Subcutaneous abdominal adipose tissue (tissue), 5 donors: Measurements from ENCODE around the gene ABCB10.
A peak's percentile ranks its signal among the peaks of the same experiment; 100 is the strongest.
"Not testable (repeated sequence)": the region's sequence is repeated elsewhere in the genome, so short reads cannot be mapped to it uniquely, and the experiment has no call there.

Source experiments
- H3K27ac ChIP-seq: one replicate; pipeline ENCODE4 v1.7.0; 2013; ENCODE audit warnings: low read depth, mild to moderate bottlenecking, inconsistent platforms, low read length, moderate library complexity
- H3K27me3 ChIP-seq, 5 donors: one replicate each; pipeline ENCODE4 v1.7.0; 2013; ENCODE audit warnings: low read length in 5 of 5, inconsistent platforms in 1 of 5; ENCODE audit not compliant: control insufficient read depth in 5 of 5, insufficient read depth in 4 of 5
- H3K36me3 ChIP-seq, 5 donors: one replicate each; pipeline ENCODE4 v1.7.0; 2013; ENCODE audit warnings: low read length in 5 of 5; ENCODE audit not compliant: control insufficient read depth in 5 of 5, insufficient read depth in 5 of 5
- H3K4me1 ChIP-seq, 5 donors: one replicate each; pipeline ENCODE4 v1.7.0; 2013; ENCODE audit warnings: low read length in 5 of 5, mild to moderate bottlenecking in 3 of 5, moderate library complexity in 1 of 5; ENCODE audit not compliant: control insufficient read depth in 5 of 5, insufficient read depth in 5 of 5
- H3K4me3 ChIP-seq, 5 donors: one replicate each; pipeline ENCODE4 v1.7.0; 2013; ENCODE audit warnings: low read length in 5 of 5, low read depth in 1 of 5
- H3K9ac ChIP-seq, 5 donors: one replicate each; pipeline ENCODE4 v1.7.0; 2013; ENCODE audit warnings: low read length in 5 of 5, mild to moderate bottlenecking in 4 of 5, moderate library complexity in 3 of 5
- H3K9me3 ChIP-seq, 5 donors: one replicate each; pipeline ENCODE4 v1.7.0; 2013; ENCODE audit warnings: low read length in 5 of 5; ENCODE audit not compliant: control insufficient read depth in 5 of 5
- donor health status: healthy.
- donor health status: healthy.
- donor health status: healthy.
- donor health status: healthy.
- donor health status: healthy.

The ABCB10 gene

GRCh38 chr1:229538945-229539344 is 19.6 kb downstream of the ABCB10 start:
- Histone ChIP-seq H3K27ac (no peak overlapping the region), H3K9ac (no peak overlapping the region), H3K4me3 (no peak overlapping the region), H3K9me3 (no peaks in the 10 kb centered on the region), H3K4me1 (no peaks in the 10 kb centered on the region), H3K36me3 (peaks cover 34 to 78% (median 61%) of the 10 kb centered on the region in 5 donors), H3K27me3 (no peaks in the 10 kb centered on the region)

GRCh38 chr1:229537894-229538293 is 20.6 kb downstream of the ABCB10 start:
- H3K9ac ChIP-seq = no peak overlapping the region
- H3K27ac ChIP-seq = no peak overlapping the region
- H3K36me3 ChIP-seq = peaks cover 39 to 77% (median 62%) of the 10 kb centered on the region in 5 donors
- H3K4me1 ChIP-seq = no peaks in the 10 kb centered on the region
- no peaks in the 10 kb centered on the region for H3K27me3 ChIP-seq
- H3K9me3 ChIP-seq = no peaks in the 10 kb centered on the region
- H3K4me3 ChIP-seq = no peak overlapping the region

GRCh38 chr1:229536982-229537381 is 21.5 kb downstream of the ABCB10 start:
- Histone ChIP-seq H3K9ac (no peak overlapping the region), H3K36me3 (peaks cover 39 to 78% (median 61%) of the 10 kb centered on the region in 5 donors), H3K27ac (no peak overlapping the region)

GRCh38 chr1:229535230-229535629 is 23.3 kb downstream of the ABCB10 start:
- Histone ChIP-seq H3K4me3 (no peak overlapping the region), H3K27me3 (no peaks in the 10 kb centered on the region), H3K36me3 (peaks cover 36 to 87% (median 74%) of the 10 kb centered on the region in 5 donors), H3K27ac (no peak overlapping the region), H3K9ac (no peak overlapping the region), H3K4me1 (no peaks in the 10 kb centered on the region), H3K9me3 (no peaks in the 10 kb centered on the region)

More at GRCh38 chr1:229536982-229537381, 21.5 kb downstream of the ABCB10 start:
- Histone ChIP-seq H3K9me3 (no peaks in the 10 kb centered on the region), H3K27me3 (no peaks in the 10 kb centered on the region), H3K4me1 (no peaks in the 10 kb centered on the region), H3K4me3 (no peak overlapping the region)

- Histone ChIP-seq H3K4me1 (no peaks in the 10 kb centered on the region), H3K27ac (no peak overlapping the region), H3K4me3 (no peak overlapping the region), H3K9me3 (no peaks in the 10 kb centered on the region), H3K9ac (no peak overlapping the region), H3K27me3 (no peaks in the 10 kb centered on the region), H3K36me3 (peaks cover 23 to 82% (median 61%) of the 10 kb centered on the region in 5 donors)
Measured at GRCh38 chr1:229531326-229531725, 27.2 kb downstream of the ABCB10 start.

DNA sequence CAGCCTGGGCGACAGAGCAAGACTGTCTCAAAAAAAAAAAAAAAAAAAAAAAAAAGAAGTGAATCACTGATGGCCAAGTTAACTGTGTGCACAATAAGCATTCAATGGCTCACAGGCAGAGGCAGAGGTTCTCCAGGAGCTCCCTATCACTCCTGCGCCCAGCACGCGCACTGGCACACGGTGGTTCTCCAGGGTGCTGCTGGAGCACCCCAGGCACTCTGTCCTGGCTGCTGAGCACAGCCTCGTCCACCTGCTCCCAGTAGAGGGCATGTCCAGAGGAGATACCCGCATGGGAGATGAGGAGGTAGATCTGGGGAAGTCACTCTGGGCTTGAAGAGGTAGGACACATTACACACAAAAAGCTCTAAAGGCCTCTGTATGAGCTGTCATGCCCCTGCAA is 28.9 kb downstream of the ABCB10 start:
- no peak overlapping the region for H3K4me3 ChIP-seq
- H3K9ac ChIP-seq = no peak overlapping the region
- no peaks in the 10 kb centered on the region for H3K9me3 ChIP-seq
- H3K27ac ChIP-seq = no peak overlapping the region
- no peaks in the 10 kb centered on the region for H3K27me3 ChIP-seq
- H3K4me1 ChIP-seq = no peaks in the 10 kb centered on the region
- H3K36me3 ChIP-seq = peaks cover 16 to 86% (median 63%) of the 10 kb centered on the region in 5 donors

DNA sequence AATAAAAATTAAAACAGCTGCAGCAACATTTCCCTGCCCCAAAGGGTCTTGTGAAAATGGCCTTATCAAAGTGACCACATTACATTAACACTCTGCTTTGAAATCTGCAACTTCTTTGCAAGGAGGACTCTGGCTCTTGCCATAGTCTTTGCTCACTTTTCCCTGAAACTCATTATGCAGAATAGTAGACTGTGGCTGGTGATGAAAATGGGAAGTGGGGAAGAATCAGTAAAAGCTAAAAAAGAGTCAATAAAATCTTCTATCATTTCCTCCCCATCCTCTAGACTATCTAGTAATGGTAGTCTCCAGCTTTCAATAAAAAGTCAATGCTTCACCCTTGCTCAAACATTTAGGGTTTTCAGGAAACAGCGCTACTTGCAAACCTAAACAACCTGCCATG is 31.8 kb downstream of the ABCB10 start:
- Histone ChIP-seq H3K36me3 (peaks cover 13 to 91% (median 70%) of the 10 kb centered on the region in 5 donors), H3K4me3 (no peak overlapping the region), H3K9me3 (no peaks in the 10 kb centered on the region), H3K27ac (no peak overlapping the region), H3K27me3 (no peaks in the 10 kb centered on the region), H3K9ac (no peak overlapping the region), H3K4me1 (no peaks in the 10 kb centered on the region)

DNA sequence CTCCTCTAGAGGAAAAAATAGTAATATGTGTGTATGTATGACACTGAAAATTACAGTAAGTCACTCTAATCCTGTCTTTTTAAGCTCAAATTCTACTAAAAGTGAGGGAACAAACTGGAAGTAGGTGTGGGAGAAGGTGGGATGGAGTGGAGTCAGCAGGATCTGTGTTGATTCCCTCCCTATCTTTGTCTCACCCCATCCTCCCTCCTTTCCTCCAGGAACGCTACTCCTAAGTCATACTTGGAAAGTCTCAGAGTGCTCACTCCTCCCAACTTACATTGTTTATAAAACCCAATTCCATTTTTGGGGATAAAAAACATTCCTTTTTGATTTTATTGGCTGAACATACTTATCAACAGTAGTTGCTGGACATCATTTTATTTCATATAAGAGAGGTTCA is 35.5 kb downstream of the ABCB10 start:
- no peaks in the 10 kb centered on the region for H3K4me1 ChIP-seq
- peaks cover 22 to 80% (median 66%) of the 10 kb centered on the region in 5 donors for H3K36me3 ChIP-seq
- no peak overlapping the region for H3K9ac ChIP-seq
- no peaks in the 10 kb centered on the region for H3K9me3 ChIP-seq
- H3K27me3 ChIP-seq = no peaks in the 10 kb centered on the region
- H3K4me3 ChIP-seq = no peak overlapping the region
- H3K27ac ChIP-seq = no peak overlapping the region

GRCh38 chr1:229514578-229515275 is 43.8 kb downstream of the ABCB10 start:
- Histone ChIP-seq H3K4me3 (no peak overlapping the region), H3K27ac (no peak overlapping the region), H3K4me1 (peaks cover 0 to 8% (median 2%) of the 10 kb centered on the region in 5 donors), H3K27me3 (no peaks in the 10 kb centered on the region), H3K9me3 (no peaks in the 10 kb centered on the region), H3K36me3 (peaks cover 8 to 19% (median 14%) of the 10 kb centered on the region in 5 donors), H3K9ac (peak overlapping the region in 1 of 5 donors; percentile 47)

- not testable (repeated sequence) for H3K27ac ChIP-seq, H3K36me3 ChIP-seq, H3K9me3 ChIP-seq, H3K9ac ChIP-seq, H3K27me3 ChIP-seq, H3K4me3 ChIP-seq
- peaks cover 10 to 27% (median 22%) of the 10 kb centered on the region in 5 donors for H3K4me1 ChIP-seq
Measured at GRCh38 chr1:229511625-229512024, 46.9 kb downstream of the ABCB10 start.
